ENCODE data around the gene PPP1R36. TPM values are rescaled to one million over a fixed set of nuclear protein-coding genes. Genes with fewer than 3 reads are reported as not detected.

PPP1R36 gene
- total RNA-seq, 2 donors from 2014 or later: 2.2 to 5.0 TPM

DNA sequence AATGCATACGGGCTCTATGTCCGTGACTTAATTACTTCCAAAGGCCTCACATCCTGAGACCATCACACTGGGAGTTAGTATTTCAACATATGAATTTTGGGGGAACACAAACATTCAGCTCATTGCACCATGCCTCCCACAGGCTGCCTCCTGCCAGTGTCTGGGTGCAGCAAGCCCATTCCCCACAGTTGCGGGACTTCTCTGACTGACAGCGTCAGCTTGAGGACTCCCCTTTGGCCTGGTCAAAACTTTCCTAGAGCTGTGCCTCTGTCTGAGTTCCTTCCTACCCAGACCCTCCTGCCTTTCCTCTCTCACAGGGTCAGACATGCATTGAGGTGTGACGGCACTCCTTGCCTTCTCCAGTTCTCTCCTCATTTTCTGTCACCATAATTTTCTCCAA is 27.4 kb downstream of the PPP1R36 start:
- Histone ChIP-seq H3K4me1 (no peaks in the 10 kb centered on the region), H3K27ac (no peak overlapping the region), H3K4me3 (no peak overlapping the region), H3K9me3 (no peaks in the 10 kb centered on the region), H3K36me3 (no peaks in the 10 kb centered on the region), H3K27me3 (no peaks in the 10 kb centered on the region), H3K9ac (ENCODE audit: low read depth in 2 of 2, low read length in 2 of 2) (no peak overlapping the region)
- TF ChIP-seq, protein P1, sequence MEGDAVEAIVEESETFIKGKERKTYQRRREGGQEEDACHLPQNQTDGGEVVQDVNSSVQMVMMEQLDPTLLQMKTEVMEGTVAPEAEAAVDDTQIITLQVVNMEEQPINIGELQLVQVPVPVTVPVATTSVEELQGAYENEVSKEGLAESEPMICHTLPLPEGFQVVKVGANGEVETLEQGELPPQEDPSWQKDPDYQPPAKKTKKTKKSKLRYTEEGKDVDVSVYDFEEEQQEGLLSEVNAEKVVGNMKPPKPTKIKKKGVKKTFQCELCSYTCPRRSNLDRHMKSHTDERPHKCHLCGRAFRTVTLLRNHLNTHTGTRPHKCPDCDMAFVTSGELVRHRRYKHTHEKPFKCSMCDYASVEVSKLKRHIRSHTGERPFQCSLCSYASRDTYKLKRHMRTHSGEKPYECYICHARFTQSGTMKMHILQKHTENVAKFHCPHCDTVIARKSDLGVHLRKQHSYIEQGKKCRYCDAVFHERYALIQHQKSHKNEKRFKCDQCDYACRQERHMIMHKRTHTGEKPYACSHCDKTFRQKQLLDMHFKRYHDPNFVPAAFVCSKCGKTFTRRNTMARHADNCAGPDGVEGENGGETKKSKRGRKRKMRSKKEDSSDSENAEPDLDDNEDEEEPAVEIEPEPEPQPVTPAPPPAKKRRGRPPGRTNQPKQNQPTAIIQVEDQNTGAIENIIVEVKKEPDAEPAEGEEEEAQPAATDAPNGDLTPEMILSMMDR (IDR thresholded peaks at IDR 0.05): no peak
- no peak for DNase-seq
- intact Hi-C loops (cut with DNase I): no loop called here

DNA sequence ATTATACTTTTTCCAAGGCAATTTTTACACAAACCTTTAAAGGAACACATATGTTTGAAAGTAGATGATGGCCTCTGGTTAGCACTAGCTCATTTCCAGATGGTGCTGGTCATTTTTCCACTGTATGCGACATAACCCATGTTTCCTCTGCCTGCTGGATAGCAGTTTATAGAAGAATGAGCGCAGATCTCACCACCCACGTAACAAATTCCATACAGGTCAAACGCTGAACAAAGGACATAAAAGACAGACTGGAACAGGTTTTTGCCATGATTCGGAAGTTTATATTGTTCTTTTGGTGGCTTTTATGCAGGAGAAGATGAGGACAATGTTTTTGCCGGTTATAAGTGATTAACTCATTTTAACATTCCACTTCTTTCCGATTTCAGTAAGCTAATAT is 30.7 kb downstream of the PPP1R36 start:
- Histone ChIP-seq H3K9ac (ENCODE audit: low read depth in 2 of 2, low read length in 2 of 2) (no peak overlapping the region), H3K36me3 (no peaks in the 10 kb centered on the region), H3K27ac (no peak overlapping the region), H3K4me3 (no peak overlapping the region), H3K9me3 (no peaks in the 10 kb centered on the region), H3K27me3 (no peaks in the 10 kb centered on the region), H3K4me1 (no peaks in the 10 kb centered on the region)
- no peak for DNase-seq
- TF ChIP-seq, protein P1 (IDR thresholded peaks at IDR 0.05): no peak
- intact Hi-C loops (cut with DNase I): no loop called here

DNA sequence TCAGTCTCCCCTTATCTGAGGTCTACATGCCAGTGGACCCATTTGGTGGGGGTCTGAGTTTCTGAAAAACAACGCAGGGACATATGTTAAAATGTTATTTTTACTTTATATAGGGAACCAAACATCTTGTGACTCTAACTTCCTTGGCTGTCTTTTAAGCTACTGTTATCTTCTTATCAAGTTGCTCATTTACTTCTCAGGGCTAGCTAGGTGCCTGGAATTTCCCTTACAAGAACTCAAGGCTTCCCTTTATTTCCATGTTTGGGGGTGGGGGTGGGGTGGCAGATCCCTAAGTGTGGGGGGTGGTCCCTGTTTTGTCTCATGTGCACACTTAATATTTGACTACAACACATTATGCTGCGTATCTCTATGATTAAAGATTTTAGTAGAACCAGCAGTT is 31.6 kb downstream of the PPP1R36 start:
- no peak overlapping the region for H3K9ac ChIP-seq (ENCODE audit: low read depth in 2 of 2, low read length in 2 of 2)
- no peaks in the 10 kb centered on the region for H3K9me3 ChIP-seq
- H3K4me3 ChIP-seq: no peak overlapping the region
- H3K27me3 ChIP-seq: no peaks in the 10 kb centered on the region
- intact Hi-C loops (cut with DNase I): no loop called here
- TF ChIP-seq, protein P1 (IDR thresholded peaks at IDR 0.05): no peak
- H3K27ac ChIP-seq: no peak overlapping the region
- H3K4me1 ChIP-seq: no peaks in the 10 kb centered on the region
- DNase-seq: no peak
- H3K36me3 ChIP-seq: no peaks in the 10 kb centered on the region

DNA sequence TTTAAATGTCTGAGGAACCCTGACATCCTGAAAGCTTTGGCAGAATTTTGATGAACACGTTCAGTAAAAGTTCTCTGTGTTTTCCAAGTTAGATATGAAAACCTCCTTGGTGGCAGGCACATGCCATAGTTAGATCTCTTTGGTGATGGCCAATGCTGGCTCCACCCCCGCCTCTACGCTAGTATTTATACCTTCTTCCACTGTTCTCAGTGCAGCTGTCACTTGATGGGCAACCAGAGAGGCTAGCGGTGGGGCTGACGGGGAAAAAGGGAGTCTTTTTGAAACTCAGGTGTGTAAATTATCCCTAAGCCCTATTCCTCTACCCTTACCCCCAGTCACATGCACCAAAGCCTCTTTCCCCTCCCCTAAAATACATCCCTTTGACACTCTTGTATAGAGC is 32.1 kb downstream of the PPP1R36 start:
- TF ChIP-seq, protein P1 (IDR thresholded peaks at IDR 0.05): no peak
- Histone ChIP-seq H3K4me1 (no peaks in the 10 kb centered on the region), H3K9me3 (no peaks in the 10 kb centered on the region), H3K4me3 (no peak overlapping the region), H3K27me3 (no peaks in the 10 kb centered on the region), H3K9ac (ENCODE audit: low read depth in 2 of 2, low read length in 2 of 2) (no peak overlapping the region), H3K27ac (no peak overlapping the region), H3K36me3 (no peaks in the 10 kb centered on the region)
- no peak for DNase-seq
- intact Hi-C loops (cut with DNase I): no loop called here

DNA sequence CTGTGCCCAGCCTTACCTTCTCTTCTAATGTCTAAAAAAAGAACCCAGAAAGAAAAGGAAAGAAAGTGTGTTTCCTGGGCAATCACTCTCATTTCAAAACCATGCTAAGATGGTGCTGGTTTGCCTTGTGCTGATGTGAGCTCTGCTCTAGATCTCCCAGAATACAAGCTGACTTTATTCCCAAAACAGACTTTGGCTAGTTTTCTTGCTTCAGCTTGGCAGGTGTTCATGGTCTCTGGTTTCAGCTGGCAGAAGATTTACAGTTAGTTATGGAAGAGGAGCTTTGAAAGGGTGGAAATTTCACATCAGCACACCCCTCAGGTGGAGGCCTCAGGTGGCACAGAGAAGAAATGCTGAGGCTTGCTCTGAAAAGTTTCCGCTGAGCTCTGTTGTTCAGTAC is 34.4 kb downstream of the PPP1R36 start:
- no peaks in the 10 kb centered on the region for H3K36me3 ChIP-seq
- H3K9me3 ChIP-seq: no peaks in the 10 kb centered on the region
- H3K27me3 ChIP-seq: no peaks in the 10 kb centered on the region
- H3K4me3 ChIP-seq: no peak overlapping the region
- DNase-seq: no peak
- H3K4me1 ChIP-seq: no peaks in the 10 kb centered on the region
- TF ChIP-seq, protein P1 (IDR thresholded peaks at IDR 0.05): no peak
- intact Hi-C loops (cut with DNase I): no loop called here
- no peak overlapping the region for H3K27ac ChIP-seq
- no peak overlapping the region for H3K9ac ChIP-seq (ENCODE audit: low read depth in 2 of 2, low read length in 2 of 2)

DNA sequence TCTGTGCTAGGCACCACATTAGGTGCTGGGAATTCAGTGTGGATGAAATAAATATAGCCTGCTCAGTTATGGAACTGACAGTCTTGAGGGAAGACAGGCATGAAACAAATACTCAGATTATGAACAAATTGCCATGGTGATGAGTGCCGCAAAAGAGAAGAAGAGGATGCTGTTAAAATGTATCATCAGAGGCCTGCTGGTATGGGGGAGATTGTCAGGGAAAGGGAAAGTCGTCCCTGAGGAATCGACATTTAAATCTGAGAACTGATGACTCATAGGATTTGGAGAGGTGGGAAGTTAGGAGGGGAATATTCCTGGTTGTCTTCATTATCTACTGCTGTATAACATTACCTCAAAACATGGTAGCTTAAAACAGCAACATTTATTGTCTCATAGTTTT is 42.0 kb downstream of the PPP1R36 start:
- no peak overlapping the region for H3K27ac ChIP-seq
- H3K9me3 ChIP-seq: no peaks in the 10 kb centered on the region
- DNase-seq: no peak
- TF ChIP-seq, protein P1 (IDR thresholded peaks at IDR 0.05): no peak
- H3K27me3 ChIP-seq: no peaks in the 10 kb centered on the region
- no peak overlapping the region for H3K9ac ChIP-seq (ENCODE audit: low read depth in 2 of 2, low read length in 2 of 2)
- H3K4me1 ChIP-seq: no peaks in the 10 kb centered on the region
- intact Hi-C loops (cut with DNase I): no loop called here
- H3K4me3 ChIP-seq: no peak overlapping the region
- no peaks in the 10 kb centered on the region for H3K36me3 ChIP-seq

Data from colonic mucosa (tissue), 4 donors.